Psoas muscle (tissue), 8 donors: Measurements from ENCODE around the gene B4GALT2. TPM values are rescaled to one million over a fixed set of nuclear protein-coding genes. Genes with fewer than 3 reads are reported as not detected.
A peak's percentile ranks its signal among the peaks of the same experiment; 100 is the strongest.

ENCODE experiments used
- ATAC-seq, 4 donors: fragments of 200-7000 bp; cut with Tn5 transposase; one replicate each; pipeline ENCODE4 v1.9.1; 2020; ENCODE audit warnings: moderate library complexity in 3 of 4, mild to moderate bottlenecking in 2 of 4
- DNase-seq, 2 donors: peaks; one replicate each; pipeline ENCODE4 v3.0.0-alpha.2; 2020
- H3K27ac ChIP-seq: fragments of 200-600 bp; one replicate; pipeline ENCODE4 v1.8.0; 2022
- H3K27me3 ChIP-seq, 3 donors: fragments of 200-600 bp in 1 of 3; one replicate each; pipeline versions ENCODE4 v1.6.1 to v1.8.0; 2013 to 2022; ENCODE audit warnings: low read length in 2 of 3, mild to moderate bottlenecking in 2 of 3, moderate library complexity in 1 of 3; ENCODE audit not compliant: insufficient read depth in 3 of 3
- H3K36me3 ChIP-seq, 2 donors: fragments of 200-600 bp in 1 of 2; one replicate each; pipeline versions ENCODE4 v1.6.1 to v1.8.0; 2013 to 2022; ENCODE audit warnings: low read depth in 1 of 2, mild to moderate bottlenecking in 1 of 2, moderate library complexity in 1 of 2; ENCODE audit not compliant: insufficient read depth in 1 of 2
- H3K4me1 ChIP-seq: fragments of 200-600 bp; one replicate; pipeline ENCODE4 v1.8.0; 2022
- H3K4me3 ChIP-seq: fragments of 200-600 bp; one replicate; pipeline ENCODE4 v1.8.0; 2022; ENCODE audit warnings: mild to moderate bottlenecking
- H3K9me3 ChIP-seq: fragments of 200-600 bp; one replicate; pipeline ENCODE4 v1.8.0; 2022
- WGBS, 3 donors: extraction: QIAGEN DNeasy Blood & Tissue Kit; methylation state at CpG; one replicate each; pipeline versions ENCODE4 v1.1.6 to v1.1.7; 2013; 5-methylcytosine and 5-hydroxymethylcytosine counted together
- intact Hi-C, 2 donors: fragments of 100-400 bp; cut with DNase I; formaldehyde crosslinking; loops; one replicate each; pipeline versions ENCODE4 v1.11.0 to v1.14.2; 2022
- polyA plus RNA-seq, 3 donors: library from polyadenylated mRNA; stranded (reverse); fragments of 200-250 nt; gene quantifications; one replicate each; pipeline ENCODE4 v1.2.3, GENCODE V29; 2013
- total RNA-seq, 4 donors: library from RNA; stranded (reverse); fragmentation: NEBNext Ultra II Directional in 2 of 4; extraction: Animal tissue kit (Norgen Biotek cat#: 25700) in 2 of 4; gene quantifications; one replicate each; pipeline versions ENCODE4 v1.2.1 to v1.2.4, GENCODE V29; 2021 to 2023
- TF ChIP-seq, protein P1 (sequence below): fragments of 200-600 bp; IDR thresholded peaks from one replicate; pipeline ENCODE4 v1.8.0; 2022; ENCODE audit warnings: antibody characterized with exemption
- donor health status: healthy with polysubstance abuse.
- donor health status: DM: no; HTN: no; CAD: no; lungs with moderate emphysema.
- donor health status: Bipolar disorder and iron deficiency.
- donor health status: healthy.
- donor health status: DM: yes; HTN: yes; CAD: no.
- donor health status: DM: no; HTN: no; CAD: no.
- donor health status: DM: no; HTN: no; CAD: no.
- donor health status: DM: yes; HTN: yes; CAD: no.

B4GALT2 gene
- total and polyA plus RNA-seq, 7 donors = 33.5 to 81.0 (median 54.9) TPM

DNA sequence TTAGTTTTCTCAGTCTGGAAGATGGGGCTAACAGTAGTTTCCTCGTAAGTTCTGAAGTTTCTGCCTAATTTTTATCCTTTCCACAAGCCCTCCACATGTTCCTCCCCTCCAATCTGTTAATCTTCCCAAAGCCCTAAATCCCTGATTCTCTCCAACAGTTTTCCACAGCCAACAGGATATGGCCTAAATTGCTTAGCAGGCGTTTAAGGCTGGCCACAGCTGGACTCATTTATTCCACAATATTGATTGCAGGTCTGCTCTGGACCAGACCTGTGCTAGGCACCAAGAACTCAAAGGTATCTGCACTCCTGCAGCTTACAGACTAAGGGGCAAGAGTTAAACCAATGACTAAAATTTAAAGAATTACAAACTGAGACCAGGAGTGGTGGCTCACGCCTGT, 48.3 kb downstream of the B4GALT2 start:
- WGBS, 3 donors = 86 to 92% (median 87%) methylated on average over 3 of the region's 3 CpGs
- Histone ChIP-seq H3K4me3 (no peak overlapping the region), H3K4me1 (peaks cover 6% of the 10 kb centered on the region), H3K9me3 (no peaks in the 10 kb centered on the region), H3K27ac (no peak overlapping the region), H3K27me3 (no peaks in the 10 kb centered on the region), H3K36me3 (no peaks in the 10 kb centered on the region)
- TF ChIP-seq, protein P1, sequence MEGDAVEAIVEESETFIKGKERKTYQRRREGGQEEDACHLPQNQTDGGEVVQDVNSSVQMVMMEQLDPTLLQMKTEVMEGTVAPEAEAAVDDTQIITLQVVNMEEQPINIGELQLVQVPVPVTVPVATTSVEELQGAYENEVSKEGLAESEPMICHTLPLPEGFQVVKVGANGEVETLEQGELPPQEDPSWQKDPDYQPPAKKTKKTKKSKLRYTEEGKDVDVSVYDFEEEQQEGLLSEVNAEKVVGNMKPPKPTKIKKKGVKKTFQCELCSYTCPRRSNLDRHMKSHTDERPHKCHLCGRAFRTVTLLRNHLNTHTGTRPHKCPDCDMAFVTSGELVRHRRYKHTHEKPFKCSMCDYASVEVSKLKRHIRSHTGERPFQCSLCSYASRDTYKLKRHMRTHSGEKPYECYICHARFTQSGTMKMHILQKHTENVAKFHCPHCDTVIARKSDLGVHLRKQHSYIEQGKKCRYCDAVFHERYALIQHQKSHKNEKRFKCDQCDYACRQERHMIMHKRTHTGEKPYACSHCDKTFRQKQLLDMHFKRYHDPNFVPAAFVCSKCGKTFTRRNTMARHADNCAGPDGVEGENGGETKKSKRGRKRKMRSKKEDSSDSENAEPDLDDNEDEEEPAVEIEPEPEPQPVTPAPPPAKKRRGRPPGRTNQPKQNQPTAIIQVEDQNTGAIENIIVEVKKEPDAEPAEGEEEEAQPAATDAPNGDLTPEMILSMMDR = no peak
- intact Hi-C loops = no loop called here
- ATAC-seq (no peak), DNase-seq (no peak)

GRCh38 chr1:44029260-44029910, 50.4 kb downstream of the B4GALT2 start:
- peak; percentile 14 to 36 (median 26) for ATAC-seq

GRCh38 chr1:44029911-44030604, 51.0 kb downstream of the B4GALT2 start:
- TF ChIP-seq, protein P1 = no peak
- H3K4me3 ChIP-seq = peak overlapping the region; percentile 88
- H3K27ac ChIP-seq = peak overlapping the region; percentile 91
- no peaks in the 10 kb centered on the region for H3K9me3 ChIP-seq
- intact Hi-C loops = loop anchor here in 1 of 2 donors (10.0 kb wide), 1 partner anchor 265 kb away; no protein-coding TSS in a partner anchor
- WGBS, 3 donors = 0 to 1% (median 0%) methylated on average over 40 to 75 of the region's 75 CpGs
- H3K36me3 ChIP-seq = no peaks in the 10 kb centered on the region
- peak; percentile 92 to 95 (median 93) for ATAC-seq
- H3K4me1 ChIP-seq = peaks cover 6% of the 10 kb centered on the region
- H3K27me3 ChIP-seq = no peaks in the 10 kb centered on the region
- DNase-seq = peak; percentile 89 to 93

More at GRCh38 chr1:44029260-44029910, 50.4 kb downstream of the B4GALT2 start:
- peak overlapping the region; percentile 88 for H3K4me3 ChIP-seq
- H3K27me3 ChIP-seq = no peaks in the 10 kb centered on the region
- no peaks in the 10 kb centered on the region for H3K36me3 ChIP-seq
- 22 to 26% (median 22%) methylated on average over 17 of the region's 17 CpGs for WGBS, 3 donors
- intact Hi-C loops = no loop called here
- no peak for DNase-seq
- H3K27ac ChIP-seq = peak overlapping the region; percentile 91
- H3K4me1 ChIP-seq = peaks cover 6% of the 10 kb centered on the region
- TF ChIP-seq, protein P1 = no peak
- no peaks in the 10 kb centered on the region for H3K9me3 ChIP-seq

DNA sequence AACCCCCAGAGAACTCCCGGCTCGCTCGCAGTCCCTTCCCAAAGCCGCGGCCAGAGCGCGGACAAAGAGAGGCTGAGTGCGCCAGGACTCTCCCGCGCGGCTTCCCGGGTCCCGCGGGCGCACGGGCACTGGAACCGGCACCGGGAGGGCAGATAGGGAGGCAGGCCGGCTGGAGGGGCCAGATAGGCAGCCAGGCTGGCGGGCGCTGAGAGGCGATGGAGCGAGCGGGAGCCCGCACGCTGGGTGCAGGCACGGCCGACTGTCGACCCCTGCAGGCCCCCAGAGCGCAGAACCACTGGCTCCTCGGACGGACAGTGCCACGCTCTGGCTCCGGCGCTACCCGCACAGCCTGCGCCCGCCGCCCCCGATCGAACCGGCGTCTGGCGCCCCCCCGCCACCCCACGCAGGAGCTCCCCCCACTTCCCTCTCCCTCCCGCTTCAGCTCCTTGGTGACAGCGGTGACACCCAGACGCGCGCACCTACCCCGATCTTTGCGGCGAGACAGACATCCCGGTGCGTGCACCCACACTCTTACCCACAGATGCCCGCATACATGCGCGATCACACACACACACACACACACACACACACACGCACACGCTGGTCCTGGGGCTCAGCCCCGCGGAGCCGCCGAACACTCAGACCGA, 51.7 kb downstream of the B4GALT2 start:
- ATAC-seq = peak; percentile 41 to 56 (median 48)
- 0 to 1% (median 0%) methylated on average over 33 to 66 of the region's 66 CpGs for WGBS, 3 donors
- H3K27ac ChIP-seq = peak overlapping the region; percentile 91
- H3K4me3 ChIP-seq = peak overlapping the region; percentile 88
- H3K9me3 ChIP-seq = no peaks in the 10 kb centered on the region
- intact Hi-C loops = loop anchor here in 1 of 2 donors (10.0 kb wide), 1 partner anchor 266 kb away; no protein-coding TSS in a partner anchor
- peak in 1 of 2 donors; percentile 31 for DNase-seq
- TF ChIP-seq, protein P1 = no peak
- H3K36me3 ChIP-seq = no peaks in the 10 kb centered on the region
- H3K4me1 ChIP-seq = peaks cover 12% of the 10 kb centered on the region
- no peaks in the 10 kb centered on the region for H3K27me3 ChIP-seq
